ENCODE data around the gene ADAMTS16. TPM values are rescaled to one million over a fixed set of nuclear protein-coding genes. Genes with fewer than 3 reads are reported as not detected.

The ADAMTS16 gene
- total and polyA plus RNA-seq, 2 donors (not counting 3 experiments of a cell fraction or from before 2014, with no cell fraction given) = not detected

DNA sequence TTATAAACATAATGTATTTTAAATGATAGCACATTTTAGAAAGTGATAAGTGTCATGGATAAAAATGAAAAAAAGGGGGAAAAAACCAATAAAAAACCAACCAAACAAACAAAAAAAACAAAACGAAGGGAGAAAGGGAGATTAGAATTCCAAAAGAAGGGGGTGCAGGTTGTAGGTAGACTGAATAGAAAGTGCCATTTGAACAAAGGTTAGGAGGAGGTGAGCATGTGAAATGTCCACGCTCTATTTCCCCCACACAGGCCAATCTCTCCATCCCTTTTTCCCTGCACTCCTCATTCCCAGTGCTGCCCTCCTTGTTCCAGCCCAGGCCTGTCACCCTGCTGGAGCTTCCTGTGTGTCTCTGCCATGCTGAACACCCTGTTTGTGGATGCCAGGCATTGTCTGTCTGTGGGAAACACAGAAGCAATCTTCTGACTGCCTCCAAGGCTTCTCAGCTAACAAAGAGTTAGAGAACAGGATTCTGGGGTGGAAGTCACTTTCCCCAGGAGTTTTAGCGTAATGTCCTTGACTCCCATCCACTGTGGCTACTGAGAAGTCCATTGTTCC, 138.8 kb downstream of the ADAMTS16 start:
- no peaks in the 10 kb centered on the region for H3K79me2 ChIP-seq (ENCODE audit: control insufficient read depth, insufficient read depth, low read length)
- H3K9me3 ChIP-seq (replicated peaks; ENCODE audit: control insufficient read depth, insufficient read depth, low read length) = no peaks in the 10 kb centered on the region
- POLR2A ChIA-PET = no interaction called here
- no peak for TF ChIP-seq GATA2 (IDR thresholded peaks at IDR 0.05; ENCODE audit: insufficient read depth, insufficient read length, low read depth, low read length)
- TF ChIP-seq JUN (IDR thresholded peaks at IDR 0.05; ENCODE audit: borderline replicate concordance, insufficient read depth, insufficient read length, low read depth) = no peak
- no peak for TF ChIP-seq FOS (IDR thresholded peaks at IDR 0.05; ENCODE audit: borderline replicate concordance, insufficient read depth, low read length)
- TF ChIP-seq, protein P1, sequence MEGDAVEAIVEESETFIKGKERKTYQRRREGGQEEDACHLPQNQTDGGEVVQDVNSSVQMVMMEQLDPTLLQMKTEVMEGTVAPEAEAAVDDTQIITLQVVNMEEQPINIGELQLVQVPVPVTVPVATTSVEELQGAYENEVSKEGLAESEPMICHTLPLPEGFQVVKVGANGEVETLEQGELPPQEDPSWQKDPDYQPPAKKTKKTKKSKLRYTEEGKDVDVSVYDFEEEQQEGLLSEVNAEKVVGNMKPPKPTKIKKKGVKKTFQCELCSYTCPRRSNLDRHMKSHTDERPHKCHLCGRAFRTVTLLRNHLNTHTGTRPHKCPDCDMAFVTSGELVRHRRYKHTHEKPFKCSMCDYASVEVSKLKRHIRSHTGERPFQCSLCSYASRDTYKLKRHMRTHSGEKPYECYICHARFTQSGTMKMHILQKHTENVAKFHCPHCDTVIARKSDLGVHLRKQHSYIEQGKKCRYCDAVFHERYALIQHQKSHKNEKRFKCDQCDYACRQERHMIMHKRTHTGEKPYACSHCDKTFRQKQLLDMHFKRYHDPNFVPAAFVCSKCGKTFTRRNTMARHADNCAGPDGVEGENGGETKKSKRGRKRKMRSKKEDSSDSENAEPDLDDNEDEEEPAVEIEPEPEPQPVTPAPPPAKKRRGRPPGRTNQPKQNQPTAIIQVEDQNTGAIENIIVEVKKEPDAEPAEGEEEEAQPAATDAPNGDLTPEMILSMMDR (IDR thresholded peaks at IDR 0.05; ENCODE audit: extremely low read depth in 1 of 2, insufficient read depth in 1 of 2, low read depth in 1 of 2, low read length in 2 of 2) = no peak
- no peak for TF ChIP-seq POLR2AphosphoS5 (IDR thresholded peaks at IDR 0.05; ENCODE audit: insufficient read depth, low read depth, low read length)
- H4K20me1 ChIP-seq (replicated peaks; ENCODE audit: control insufficient read depth, extremely low read depth, insufficient read depth, low read length) = no peaks in the 10 kb centered on the region
- FAIRE-seq (no peak), DNase-seq (ENCODE audit: low read depth, low spot score) (no peak)
- H3K36me3 ChIP-seq (ENCODE audit: control insufficient read depth in 2 of 2, extremely low read depth in 1 of 2, insufficient read depth in 2 of 2, low read length in 2 of 2) = no peaks in the 10 kb centered on the region
- H3K27me3 ChIP-seq (ENCODE audit: control insufficient read depth in 2 of 2, insufficient read depth in 2 of 2, low read length in 2 of 2) = no peaks in the 10 kb centered on the region
- dilution Hi-C loops (cut with MboI; ENCODE audit: extremely low pct_ligation_motif_present, low sequenced_read_pairs) (no loop called here), intact Hi-C loops (cut with micrococcal nuclease) (no loop called here)
- CTCF ChIA-PET = no interaction called here
- no peaks in the 10 kb centered on the region for H3K9me1 ChIP-seq (replicated peaks; ENCODE audit: control insufficient read depth, extremely low read depth, insufficient read depth, low read length)
- H3K9ac ChIP-seq (replicated peaks; ENCODE audit: extremely low read depth, insufficient read depth, low read length) = no peak overlapping the region
- no peak overlapping the region for H3K4me3 ChIP-seq (replicated peaks in 1 of 3; ENCODE audit: insufficient read depth in 1 of 3, low read depth in 1 of 3, low read length in 3 of 3)
- no peak overlapping the region for H3K27ac ChIP-seq (ENCODE audit: insufficient read depth, low read depth, low read length)
- H2AFZ ChIP-seq (ENCODE audit: low read depth, low read length) = no peak overlapping the region
- H3K4me1 ChIP-seq (ENCODE audit: control insufficient read depth, extremely low read depth, insufficient read depth, low read length) = no peaks in the 10 kb centered on the region
- H3K4me2 ChIP-seq (ENCODE audit: insufficient read depth, low read length) = no peak overlapping the region
- BruUV-seq (replicated peaks) = no TSS peak

DNA sequence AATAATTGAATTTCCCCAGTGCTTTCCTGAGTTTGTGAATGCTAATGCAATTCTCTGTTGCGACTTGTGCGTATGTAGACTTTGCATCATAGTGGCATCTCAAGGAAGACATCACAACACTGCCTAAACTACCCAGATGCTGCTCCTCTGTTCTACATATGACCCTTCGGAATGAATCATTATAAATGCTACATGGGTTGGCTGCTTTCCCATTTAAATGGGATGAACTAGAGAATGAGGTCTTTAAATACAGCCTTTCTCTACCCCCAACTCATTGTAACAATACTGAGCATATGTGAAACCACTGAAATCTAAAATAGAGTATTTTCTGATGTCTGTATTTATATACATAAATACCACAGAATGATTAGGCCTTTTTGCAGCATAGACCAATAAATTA, 145.8 kb downstream of the ADAMTS16 start:
- H3K4me1 ChIP-seq (ENCODE audit: control insufficient read depth, extremely low read depth, insufficient read depth, low read length) = no peaks in the 10 kb centered on the region
- H3K27ac ChIP-seq (ENCODE audit: insufficient read depth, low read depth, low read length) = no peak overlapping the region
- dilution Hi-C loops (cut with MboI; ENCODE audit: extremely low pct_ligation_motif_present, low sequenced_read_pairs) = no loop called here
- no peaks in the 10 kb centered on the region for H3K9me3 ChIP-seq (replicated peaks; ENCODE audit: control insufficient read depth, insufficient read depth, low read length)
- no peak overlapping the region for H2AFZ ChIP-seq (ENCODE audit: low read depth, low read length)
- H3K79me2 ChIP-seq (ENCODE audit: control insufficient read depth, insufficient read depth, low read length) = no peaks in the 10 kb centered on the region
- DNase-seq (ENCODE audit: low read depth, low spot score) (no peak), FAIRE-seq (no peak)
- CTCF ChIA-PET = interaction anchor here (0.5 kb wide), 1 partner anchor 25 kb away, joined by 4 read pairs; no protein-coding TSS in a partner anchor
- no peak overlapping the region for H3K4me3 ChIP-seq (replicated peaks in 1 of 3; ENCODE audit: insufficient read depth in 1 of 3, low read depth in 1 of 3, low read length in 3 of 3)
- no peaks in the 10 kb centered on the region for H3K36me3 ChIP-seq (ENCODE audit: control insufficient read depth in 2 of 2, extremely low read depth in 1 of 2, insufficient read depth in 2 of 2, low read length in 2 of 2)
- BruUV-seq (replicated peaks) = no TSS peak
- H3K9me1 ChIP-seq (replicated peaks; ENCODE audit: control insufficient read depth, extremely low read depth, insufficient read depth, low read length) = no peaks in the 10 kb centered on the region
- POLR2A ChIA-PET = no interaction called here
- no peak for TF ChIP-seq POLR2A (IDR thresholded peaks at IDR 0.05; ENCODE audit: low read depth, low read length)
- TF ChIP-seq, protein P2, sequence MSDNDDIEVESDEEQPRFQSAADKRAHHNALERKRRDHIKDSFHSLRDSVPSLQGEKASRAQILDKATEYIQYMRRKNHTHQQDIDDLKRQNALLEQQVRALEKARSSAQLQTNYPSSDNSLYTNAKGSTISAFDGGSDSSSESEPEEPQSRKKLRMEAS (IDR thresholded peaks at IDR 0.05; ENCODE audit: insufficient read depth, insufficient read length) = no peak
- TF ChIP-seq JUN (IDR thresholded peaks at IDR 0.05; ENCODE audit: borderline replicate concordance, insufficient read depth, insufficient read length, low read depth) = no peak
- no peak for TF ChIP-seq MYC (IDR thresholded peaks at IDR 0.05; ENCODE audit: low read depth, low read length)
- TF ChIP-seq, protein P1 (IDR thresholded peaks at IDR 0.05; ENCODE audit: extremely low read depth in 1 of 2, insufficient read depth in 1 of 2, low read depth in 1 of 2, low read length in 2 of 2) = no peak
- no peak for TF ChIP-seq POLR2AphosphoS5 (IDR thresholded peaks at IDR 0.05; ENCODE audit: insufficient read depth, low read depth, low read length)
- no peak for TF ChIP-seq EZH2 (IDR thresholded peaks at IDR 0.05; ENCODE audit: borderline replicate concordance, low read depth, low read length, severe bottlenecking)
- no peak for TF ChIP-seq FOS (IDR thresholded peaks at IDR 0.05; ENCODE audit: borderline replicate concordance, insufficient read depth, low read length)
- TF ChIP-seq GATA2 (IDR thresholded peaks at IDR 0.05; ENCODE audit: insufficient read depth, insufficient read length, low read depth, low read length) = no peak
- H3K27me3 ChIP-seq (ENCODE audit: control insufficient read depth in 2 of 2, insufficient read depth in 2 of 2, low read length in 2 of 2) = no peaks in the 10 kb centered on the region
- H4K20me1 ChIP-seq (replicated peaks; ENCODE audit: control insufficient read depth, extremely low read depth, insufficient read depth, low read length) = no peaks in the 10 kb centered on the region
- no peak overlapping the region for H3K9ac ChIP-seq (replicated peaks; ENCODE audit: extremely low read depth, insufficient read depth, low read length)
- no peak overlapping the region for H3K4me2 ChIP-seq (ENCODE audit: insufficient read depth, low read length)
- intact Hi-C loops (cut with micrococcal nuclease) = no loop called here

Measured in endothelial cell of umbilical vein (primary cell).